Measurements from ENCODE around the gene CCDC184.

GRCh38 chr12:48151103-48151771, 32.2 kb upstream of the CCDC184 start:
- TF ChIP-seq, protein P1, sequence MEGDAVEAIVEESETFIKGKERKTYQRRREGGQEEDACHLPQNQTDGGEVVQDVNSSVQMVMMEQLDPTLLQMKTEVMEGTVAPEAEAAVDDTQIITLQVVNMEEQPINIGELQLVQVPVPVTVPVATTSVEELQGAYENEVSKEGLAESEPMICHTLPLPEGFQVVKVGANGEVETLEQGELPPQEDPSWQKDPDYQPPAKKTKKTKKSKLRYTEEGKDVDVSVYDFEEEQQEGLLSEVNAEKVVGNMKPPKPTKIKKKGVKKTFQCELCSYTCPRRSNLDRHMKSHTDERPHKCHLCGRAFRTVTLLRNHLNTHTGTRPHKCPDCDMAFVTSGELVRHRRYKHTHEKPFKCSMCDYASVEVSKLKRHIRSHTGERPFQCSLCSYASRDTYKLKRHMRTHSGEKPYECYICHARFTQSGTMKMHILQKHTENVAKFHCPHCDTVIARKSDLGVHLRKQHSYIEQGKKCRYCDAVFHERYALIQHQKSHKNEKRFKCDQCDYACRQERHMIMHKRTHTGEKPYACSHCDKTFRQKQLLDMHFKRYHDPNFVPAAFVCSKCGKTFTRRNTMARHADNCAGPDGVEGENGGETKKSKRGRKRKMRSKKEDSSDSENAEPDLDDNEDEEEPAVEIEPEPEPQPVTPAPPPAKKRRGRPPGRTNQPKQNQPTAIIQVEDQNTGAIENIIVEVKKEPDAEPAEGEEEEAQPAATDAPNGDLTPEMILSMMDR (IDR thresholded peaks at IDR 0.05; ENCODE audit: low read length) = no peak
- no peak for TF ChIP-seq EZH2 (IDR thresholded peaks at IDR 0.05; ENCODE audit: borderline replicate concordance, low read length)
